Muscle layer of duodenum (tissue), 2 donors: Measurements from ENCODE around the gene CETP.
"Not testable (repeated sequence)": the region's sequence is repeated elsewhere in the genome, so short reads cannot be mapped to it uniquely, and the experiment has no call there.

ENCODE experiments used
- H3K27ac ChIP-seq: one replicate; pipeline ENCODE4 v1.7.0; 2013; ENCODE audit warnings: mild to moderate bottlenecking, low read length
- H3K27me3 ChIP-seq: one replicate; pipeline ENCODE4 v1.7.0; 2013; ENCODE audit warnings: low read depth, mild to moderate bottlenecking, control low read depth, low read length
- H3K36me3 ChIP-seq, 2 donors: one replicate each; pipeline ENCODE4 v1.7.0; 2013; ENCODE audit warnings: low read length in 2 of 2, control low read depth in 1 of 2, mild to moderate bottlenecking in 1 of 2; ENCODE audit not compliant: insufficient read depth in 2 of 2, control insufficient read depth in 1 of 2
- H3K4me1 ChIP-seq, 2 donors: one replicate each; pipeline ENCODE4 v1.7.0; 2013; ENCODE audit warnings: low read length in 2 of 2, mild to moderate bottlenecking in 2 of 2, control low read depth in 1 of 2, moderate library complexity in 1 of 2; ENCODE audit not compliant: insufficient read depth in 2 of 2, control insufficient read depth in 1 of 2
- H3K4me3 ChIP-seq, 2 donors: one replicate each; pipeline ENCODE4 v1.7.0; 2013; ENCODE audit warnings: low read length in 2 of 2, low read depth in 1 of 2, mild to moderate bottlenecking in 1 of 2
- H3K9me3 ChIP-seq, 2 donors: one replicate each; pipeline ENCODE4 v1.7.0; 2013; ENCODE audit warnings: low read length in 2 of 2, control low read depth in 1 of 2, mild to moderate bottlenecking in 1 of 2; ENCODE audit not compliant: control insufficient read depth in 1 of 2
- donor health status: healthy.

Gene CETP

DNA sequence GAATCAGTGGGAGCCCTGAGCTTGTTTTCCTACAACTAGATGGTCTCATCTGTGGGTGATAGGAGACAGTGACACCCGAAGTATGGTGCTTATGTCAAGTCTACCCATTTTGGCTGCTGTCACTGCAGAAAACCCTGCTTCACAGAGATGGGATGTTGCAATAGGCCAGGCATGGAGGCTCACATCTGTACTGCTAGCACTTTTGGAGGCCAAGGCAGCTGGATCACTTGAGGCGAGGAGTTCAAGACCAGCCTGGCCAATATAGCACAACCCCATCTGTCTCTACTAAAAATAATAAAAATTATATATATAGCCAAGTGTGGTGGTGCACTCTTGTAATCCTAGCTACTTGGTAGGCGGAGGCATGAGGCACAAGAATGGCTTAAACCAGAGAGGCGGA, 32.1 kb upstream of the CETP start:
- Histone ChIP-seq H3K9me3 (no peaks in the 10 kb centered on the region), H3K27ac (no peak overlapping the region), H3K4me3 (no peak overlapping the region), H3K36me3 (peaks cover 0 to 6% of the 10 kb centered on the region in 2 donors), H3K27me3 (no peaks in the 10 kb centered on the region), H3K4me1 (peaks cover 0 to 12% of the 10 kb centered on the region in 2 donors)

DNA sequence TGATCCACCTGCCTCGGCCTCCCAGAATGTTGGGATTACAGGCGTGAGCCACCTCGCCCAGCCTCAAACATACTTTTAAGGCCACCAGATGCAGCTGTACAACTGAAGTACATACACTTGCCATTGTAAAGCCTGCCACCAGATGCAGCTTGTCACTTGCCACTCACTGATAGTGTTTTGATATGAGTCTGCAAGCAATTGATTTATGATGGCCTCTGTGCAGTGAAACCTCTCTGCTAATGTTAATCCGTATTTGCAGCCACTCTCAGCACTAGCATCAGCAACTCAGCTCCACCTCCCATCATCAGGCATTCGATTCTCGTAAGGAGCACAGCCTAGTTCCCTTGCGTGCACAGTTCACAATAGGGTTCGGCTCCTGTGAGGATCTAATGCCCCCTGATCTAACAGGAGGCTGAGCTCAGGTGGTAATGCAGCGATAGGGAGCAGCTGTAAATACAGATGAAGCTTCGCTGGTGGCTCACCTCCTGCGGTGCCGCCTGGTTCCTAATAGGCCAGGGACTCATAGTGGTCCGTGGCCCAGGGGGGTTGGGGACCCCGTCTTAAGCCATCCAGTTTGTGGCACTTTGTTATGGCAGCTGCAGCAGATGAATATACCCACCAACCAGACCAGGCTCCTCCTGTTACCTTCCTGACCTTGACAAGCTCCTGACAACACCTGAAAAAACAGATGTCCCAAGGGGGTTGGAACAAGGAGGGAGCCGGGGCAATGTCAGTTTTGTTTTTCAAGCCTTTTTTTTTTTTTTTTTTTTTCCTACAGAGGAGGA, 31.1 kb upstream of the CETP start:
- Histone ChIP-seq H3K9me3 (no peaks in the 10 kb centered on the region), H3K4me3 (peak overlapping the region; percentile 52 to 100), H3K36me3 (peaks cover 8% of the 10 kb centered on the region in 2 donors), H3K27me3 (no peaks in the 10 kb centered on the region), H3K4me1 (peaks cover 4 to 22% of the 10 kb centered on the region in 2 donors), H3K27ac (peak overlapping the region; percentile 67)

DNA sequence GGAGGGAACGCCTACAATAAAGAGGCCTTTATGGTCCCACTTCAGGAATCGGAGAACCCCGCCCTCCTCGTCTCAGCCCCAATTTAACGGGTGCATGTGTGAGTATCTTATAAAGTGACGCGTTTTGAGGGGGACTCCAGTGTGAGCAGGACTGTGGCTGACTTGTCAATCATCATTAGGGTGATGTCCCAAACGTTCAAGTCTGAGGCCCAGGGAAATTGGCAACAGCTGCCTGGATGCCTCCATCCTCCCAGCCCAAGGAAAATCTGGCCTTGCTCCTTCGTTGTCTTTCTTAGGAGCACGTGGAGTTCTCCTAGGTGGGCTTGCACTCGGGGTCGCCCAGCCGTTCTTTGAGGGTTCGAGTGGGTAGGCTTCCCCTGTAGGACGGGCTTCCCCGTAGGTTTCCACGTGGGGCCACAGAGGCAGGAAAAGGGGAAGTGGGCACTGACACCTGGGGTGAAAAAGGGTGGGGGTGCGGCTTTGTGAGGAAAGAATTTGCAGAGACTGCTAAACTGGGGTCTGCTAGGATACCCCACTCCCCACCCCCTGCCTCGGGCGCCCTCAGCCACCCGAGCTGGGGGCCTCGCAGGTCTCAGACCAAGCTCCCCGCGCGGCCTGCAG, 30.4 kb upstream of the CETP start:
- no peaks in the 10 kb centered on the region for H3K27me3 ChIP-seq
- H3K27ac ChIP-seq: peak overlapping the region; percentile 67
- no peaks in the 10 kb centered on the region for H3K9me3 ChIP-seq
- H3K36me3 ChIP-seq: peaks cover 15% of the 10 kb centered on the region in 2 donors
- peak overlapping the region; percentile 52 to 100 for H3K4me3 ChIP-seq
- peaks cover 4 to 29% of the 10 kb centered on the region in 2 donors for H3K4me1 ChIP-seq

DNA sequence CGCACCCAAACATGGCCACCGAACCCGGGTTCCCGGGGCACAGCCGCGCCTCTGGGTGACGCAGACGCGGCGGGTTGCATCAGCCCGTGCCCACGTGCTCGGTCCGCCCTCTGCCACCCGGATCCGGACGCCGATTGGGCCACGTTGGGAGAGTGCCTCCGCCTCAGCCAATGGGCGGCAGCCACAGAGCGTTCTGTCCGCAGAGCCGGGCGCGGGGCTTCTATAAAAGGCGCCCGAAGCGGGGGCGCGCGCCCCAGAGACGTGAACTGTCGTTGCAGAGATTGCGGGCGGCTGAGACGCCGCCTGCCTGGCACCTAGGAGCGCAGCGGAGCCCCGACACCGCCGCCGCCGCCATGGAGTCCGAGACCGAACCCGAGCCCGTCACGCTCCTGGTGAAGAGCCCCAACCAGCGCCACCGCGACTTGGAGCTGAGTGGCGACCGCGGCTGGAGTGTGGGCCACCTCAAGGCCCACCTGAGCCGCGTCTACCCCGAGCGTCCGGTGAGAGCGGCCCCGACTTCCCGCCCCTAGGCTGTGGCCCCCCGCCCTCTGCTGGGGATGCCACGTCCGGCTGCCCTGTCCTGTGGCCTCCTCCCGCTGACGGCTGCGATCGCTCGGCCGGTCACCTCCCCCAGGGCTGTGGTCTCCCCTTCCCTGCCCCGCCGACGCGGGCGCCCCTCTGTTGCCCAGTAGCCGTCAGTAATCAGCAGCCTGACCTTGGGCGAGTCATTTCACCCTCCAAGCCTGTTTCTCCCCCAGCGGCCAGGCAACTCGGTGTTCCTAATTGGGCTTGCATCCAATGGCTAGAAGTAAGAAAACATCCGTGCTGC, 29.6 kb upstream of the CETP start, which contains the start of gene HERPUD1:
HERPUD1 (plus strand) TSS at position 251 of the 829 bp plus-strand sequence; CDS start at position 354, 103 bp downstream.
- Histone ChIP-seq H3K4me1 (peaks cover 4 to 35% of the 10 kb centered on the region in 2 donors), H3K36me3 (peaks cover 23% of the 10 kb centered on the region in 2 donors), H3K27me3 (no peaks in the 10 kb centered on the region), H3K4me3 (peak within 1 kb of the TSS; percentile 95 to 100), H3K9me3 (no peaks in the 10 kb centered on the region), H3K27ac (peak within 1 kb of the TSS; percentile 86)

DNA sequence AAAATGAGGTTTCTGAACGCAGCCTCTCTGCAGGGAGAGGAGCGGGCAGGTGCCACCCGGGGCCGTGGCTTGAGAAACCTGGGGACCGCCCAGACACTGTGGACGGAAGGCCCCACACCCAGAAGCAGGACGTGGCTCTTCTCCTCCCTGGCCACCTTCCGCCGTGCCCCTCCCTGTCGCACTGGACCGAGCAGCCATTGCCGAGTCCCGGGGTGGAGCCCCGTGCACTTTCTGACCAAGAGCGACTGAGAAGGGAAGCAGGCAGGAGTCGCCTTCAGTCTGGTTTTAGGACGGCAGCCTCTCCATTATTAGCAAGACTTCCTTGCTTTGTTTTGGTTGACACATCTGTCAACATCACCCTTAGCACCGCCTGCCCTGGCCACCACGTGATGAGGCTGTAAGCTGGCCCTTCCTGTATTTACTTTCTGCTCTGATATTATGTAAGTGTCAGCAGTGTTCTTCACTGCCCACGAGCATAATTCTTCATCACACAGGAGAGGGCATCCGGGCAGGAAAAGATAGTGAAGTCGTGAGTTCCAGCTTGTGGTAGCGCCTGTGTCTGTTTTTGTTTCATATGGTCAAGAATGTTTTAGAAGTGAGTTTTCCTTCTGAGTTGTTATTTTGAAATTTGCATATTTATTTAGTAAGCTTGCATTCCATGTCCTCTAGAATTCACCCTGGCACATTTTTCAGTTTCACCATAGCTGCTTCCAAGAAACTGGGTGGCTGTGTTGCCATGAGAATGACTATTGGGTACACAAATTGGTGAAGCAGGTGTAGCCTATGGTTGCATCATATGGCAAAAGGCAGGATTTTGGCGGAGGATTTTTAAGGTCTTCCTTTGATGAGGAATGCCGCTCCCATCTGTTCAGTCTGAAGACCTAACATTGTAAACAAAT, 28.8 kb upstream of the CETP start:
- Histone ChIP-seq H3K4me3 (peak overlapping the region; percentile 95 to 100), H3K9me3 (no peaks in the 10 kb centered on the region), H3K36me3 (peaks cover 31% of the 10 kb centered on the region in 2 donors), H3K27ac (peak overlapping the region; percentile 86), H3K4me1 (peaks cover 4 to 37% of the 10 kb centered on the region in 2 donors), H3K27me3 (no peaks in the 10 kb centered on the region)

DNA sequence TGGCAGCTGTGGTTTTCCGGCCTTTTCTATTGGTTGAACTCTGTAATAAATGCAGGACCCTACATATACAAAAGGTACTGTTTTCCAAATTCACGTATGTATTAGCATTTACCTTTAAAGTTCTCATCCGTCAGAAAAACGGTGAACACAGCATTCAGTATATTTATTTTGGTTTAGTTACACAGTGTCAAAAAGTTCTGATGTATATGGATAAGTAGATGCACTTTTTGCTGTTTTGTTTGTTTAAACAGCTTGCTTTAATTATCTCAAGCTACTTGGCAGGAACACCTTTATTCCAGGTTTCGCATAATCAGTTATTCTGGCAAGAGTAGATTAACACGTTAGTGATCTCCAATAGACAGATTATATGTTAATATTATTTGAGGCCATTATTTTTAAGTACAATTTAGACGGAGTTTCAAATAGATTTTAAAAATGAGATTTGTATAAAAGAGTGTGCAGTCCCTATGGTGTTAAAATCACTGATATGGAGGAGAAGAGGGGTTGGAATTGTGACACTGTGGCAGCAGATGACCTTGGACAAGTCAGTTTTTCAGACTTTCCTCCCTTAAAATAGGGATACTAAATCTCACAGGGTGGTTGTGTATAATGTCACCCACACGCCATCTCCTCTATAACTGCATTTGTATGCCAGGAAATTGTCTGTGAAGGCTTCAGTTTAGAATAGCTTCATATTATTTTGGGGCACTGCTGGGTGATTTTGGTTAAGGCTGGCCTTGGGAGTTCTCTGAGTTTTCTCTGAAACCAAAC, 27.7 kb upstream of the CETP start:
- Histone ChIP-seq H3K4me3 (peak overlapping the region; percentile 95 to 100), H3K27ac (peak overlapping the region; percentile 86), H3K9me3 (no peaks in the 10 kb centered on the region), H3K36me3 (peaks cover 39 to 40% of the 10 kb centered on the region in 2 donors), H3K4me1 (peaks cover 4 to 43% of the 10 kb centered on the region in 2 donors), H3K27me3 (no peaks in the 10 kb centered on the region)

DNA sequence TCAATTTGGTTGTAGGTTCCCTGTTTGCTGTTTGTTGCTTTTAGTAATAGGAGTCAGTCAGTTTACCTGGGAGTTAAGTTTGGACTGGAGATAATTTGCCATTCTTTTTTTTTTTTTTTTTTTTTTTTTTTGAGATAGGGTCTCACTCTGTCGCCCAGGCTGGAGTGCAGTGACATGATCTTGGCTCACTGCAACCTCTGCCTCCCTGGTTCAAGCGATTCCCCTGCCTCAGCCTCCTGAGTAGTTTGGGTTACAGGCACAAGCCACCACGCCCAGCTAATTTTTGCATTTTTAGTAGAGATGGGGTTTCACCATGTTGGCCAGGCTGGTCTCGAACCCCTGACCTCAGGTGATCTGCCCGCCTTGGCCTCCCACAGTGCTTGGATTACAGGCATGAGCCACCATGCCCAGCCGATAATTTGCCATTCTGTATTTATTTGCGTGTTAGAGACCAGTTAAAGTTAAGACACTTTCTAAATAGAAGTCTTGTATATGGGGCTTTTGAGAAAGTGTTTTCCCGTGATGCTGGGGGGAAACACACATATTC, 27.1 kb upstream of the CETP start:
- not testable (repeated sequence) for H3K27me3 ChIP-seq, H3K27ac ChIP-seq, H3K9me3 ChIP-seq
- Histone ChIP-seq H3K36me3 (peaks cover 45 to 46% of the 10 kb centered on the region in 2 donors), H3K4me3 (peak overlapping the region; percentile 95 to 100), H3K4me1 (peaks cover 4 to 44% of the 10 kb centered on the region in 2 donors)

DNA sequence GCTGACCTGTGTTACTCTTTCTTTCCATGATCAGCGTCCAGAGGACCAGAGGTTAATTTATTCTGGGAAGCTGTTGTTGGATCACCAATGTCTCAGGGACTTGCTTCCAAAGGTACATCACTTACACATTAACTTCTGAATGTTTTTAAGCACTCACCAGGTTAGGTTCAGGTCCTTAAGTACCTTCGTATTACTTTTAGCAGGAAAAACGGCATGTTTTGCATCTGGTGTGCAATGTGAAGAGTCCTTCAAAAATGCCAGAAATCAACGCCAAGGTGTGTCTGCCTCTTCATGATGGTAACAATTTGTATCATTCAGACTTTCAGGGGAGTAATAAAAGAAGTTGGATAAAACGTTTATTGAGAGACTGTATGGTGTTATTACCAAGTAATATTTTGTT, 26.5 kb upstream of the CETP start:
- Histone ChIP-seq H3K4me1 (peaks cover 4 to 44% of the 10 kb centered on the region in 2 donors), H3K9me3 (no peaks in the 10 kb centered on the region), H3K4me3 (peak overlapping the region; percentile 52 to 100), H3K27ac (no peak overlapping the region), H3K27me3 (no peaks in the 10 kb centered on the region), H3K36me3 (peaks cover 50 to 52% of the 10 kb centered on the region in 2 donors)

DNA sequence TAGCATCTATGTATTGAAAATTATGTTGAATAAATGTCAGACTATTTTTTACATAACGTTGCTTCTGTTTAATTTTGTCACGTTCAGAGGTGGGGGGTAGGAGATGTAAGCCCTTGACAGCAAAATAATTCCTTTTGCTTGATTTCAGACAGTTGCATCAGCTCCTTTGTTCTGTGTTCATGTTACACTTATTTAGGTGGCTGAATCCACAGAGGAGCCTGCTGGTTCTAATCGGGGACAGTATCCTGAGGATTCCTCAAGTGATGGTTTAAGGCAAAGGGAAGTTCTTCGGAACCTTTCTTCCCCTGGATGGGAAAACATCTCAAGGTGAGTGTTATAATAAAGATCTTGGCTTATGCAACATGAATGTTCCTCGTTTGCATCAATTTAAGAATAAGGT, 25.3 kb upstream of the CETP start:
- H3K36me3 ChIP-seq: peaks cover 58 to 61% of the 10 kb centered on the region in 2 donors
- H3K4me1 ChIP-seq: peaks cover 4 to 39% of the 10 kb centered on the region in 2 donors
- no peaks in the 10 kb centered on the region for H3K27me3 ChIP-seq
- no peak overlapping the region for H3K27ac ChIP-seq
- H3K9me3 ChIP-seq: no peaks in the 10 kb centered on the region
- H3K4me3 ChIP-seq: no peak overlapping the region

DNA sequence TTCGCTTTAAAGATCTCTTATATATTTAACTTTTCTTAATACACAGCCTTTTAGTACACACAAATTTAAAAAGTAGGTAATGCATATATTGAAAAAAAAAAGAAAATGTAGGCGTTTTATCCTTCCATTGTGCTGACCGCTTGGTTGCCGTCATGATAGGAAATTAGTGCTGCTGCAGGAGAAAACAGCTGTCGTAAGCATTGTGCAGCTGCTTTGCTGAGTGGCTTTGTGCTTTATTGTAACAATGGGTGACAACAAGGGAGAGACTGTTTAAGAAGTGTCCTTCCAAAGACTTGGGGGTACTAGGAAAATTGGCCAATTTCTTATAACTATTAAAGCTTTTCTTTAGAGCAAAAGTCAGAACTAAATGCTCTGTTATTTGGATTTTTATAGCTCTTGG, 24.8 kb upstream of the CETP start:
- Histone ChIP-seq H3K27me3 (no peaks in the 10 kb centered on the region), H3K4me1 (peaks cover 4 to 39% of the 10 kb centered on the region in 2 donors), H3K9me3 (no peaks in the 10 kb centered on the region), H3K27ac (no peak overlapping the region), H3K36me3 (peaks cover 63 to 65% of the 10 kb centered on the region in 2 donors), H3K4me3 (no peak overlapping the region)
